Measurements from ENCODE around the gene KRT14.
"Not testable (repeated sequence)": the region's sequence is repeated elsewhere in the genome, so short reads cannot be mapped to it uniquely, and the experiment has no call there.

Gene KRT14

GRCh38 chr17:41622340-41623183 lies 35.9 kb upstream of the KRT14 start:
- DNase-seq: not testable (repeated sequence)

- DNase-seq: no peak
Observed at GRCh38 chr17:41621916-41622315, 35.2 kb upstream of the KRT14 start.

GRCh38 chr17:41621435-41621817 lies 34.7 kb upstream of the KRT14 start:
- not testable (repeated sequence) for DNase-seq

- DNase-seq: no peak
Observed at GRCh38 chr17:41620583-41621434, 34.1 kb upstream of the KRT14 start.

- not testable (repeated sequence) for DNase-seq
Observed at GRCh38 chr17:41619927-41620582, 33.4 kb upstream of the KRT14 start.

- DNase-seq: peak; percentile 15
Observed at GRCh38 chr17:41619036-41619926, 32.6 kb upstream of the KRT14 start.

GRCh38 chr17:41618341-41619035 lies 31.8 kb upstream of the KRT14 start:
- peak; percentile 15 for DNase-seq

GRCh38 chr17:41617698-41618097 lies 31.0 kb upstream of the KRT14 start:
- DNase-seq: peak; percentile 14

GRCh38 chr17:41617136-41617535 lies 30.4 kb upstream of the KRT14 start:
- DNase-seq: peak; percentile 5

GRCh38 chr17:41616486-41616885 lies 29.8 kb upstream of the KRT14 start:
- peak; percentile 1 for DNase-seq

- DNase-seq: no peak
Observed at GRCh38 chr17:41615454-41615853, 28.8 kb upstream of the KRT14 start.

- not testable (repeated sequence) for DNase-seq
Observed at GRCh38 chr17:41614767-41615166, 28.1 kb upstream of the KRT14 start.

GRCh38 chr17:41614098-41614497 lies 27.4 kb upstream of the KRT14 start:
- no peak for DNase-seq

GRCh38 chr17:41613277-41614082 lies 26.8 kb upstream of the KRT14 start:
- peak; percentile 8 for DNase-seq

GRCh38 chr17:41612376-41613160 lies 25.9 kb upstream of the KRT14 start, which contains the start of gene KRT16:
Gene KRT16, minus strand, starts transcription at chr17:41612767. Its CDS starts 79 bp downstream, at chr17:41612688.
- DNase-seq: not testable (repeated sequence)

GRCh38 chr17:41610965-41611640 lies 24.4 kb upstream of the KRT14 start:
- DNase-seq: peak; percentile 14

- DNase-seq: peak; percentile 9
Observed at GRCh38 chr17:41610061-41610517, 23.4 kb upstream of the KRT14 start.

GRCh38 chr17:41606930-41607329 lies 20.2 kb upstream of the KRT14 start:
- not testable (repeated sequence) for DNase-seq

GRCh38 chr17:41602524-41602923 lies 15.8 kb upstream of the KRT14 start:
- no peak for DNase-seq
